Urinary bladder (tissue), 4 donors: ENCODE measurements around the gene SORD. TPM values are rescaled to one million over a fixed set of nuclear protein-coding genes. Genes with fewer than 3 reads are reported as not detected.

Source experiments
- DNase-seq: peaks from one replicate; pipeline ENCODE4 v3.0.0-alpha.2; 2015; ENCODE audit errors: extremely low spot score
- H3K27ac ChIP-seq: one replicate; pipeline ENCODE4 v1.5.1; 2013; ENCODE audit warnings: low read depth, mild to moderate bottlenecking, moderate library complexity
- H3K36me3 ChIP-seq: one replicate; pipeline ENCODE4 v1.6.1; 2013; ENCODE audit warnings: mild to moderate bottlenecking, moderate library complexity; ENCODE audit not compliant: insufficient read depth
- H3K4me1 ChIP-seq: one replicate; pipeline ENCODE4 v1.6.1; 2013; ENCODE audit warnings: mild to moderate bottlenecking, moderate library complexity; ENCODE audit not compliant: insufficient read depth
- H3K4me3 ChIP-seq: one replicate; pipeline ENCODE4 v1.5.1; 2013; ENCODE audit warnings: low read depth, low read length
- WGBS: extraction: QIAGEN DNeasy Blood & Tissue Kit; methylation state at CpG from one replicate; pipeline ENCODE4 v1.1.7; 2013; 5-methylcytosine and 5-hydroxymethylcytosine counted together
- polyA plus RNA-seq: library from polyadenylated mRNA; stranded (reverse); fragments of 200-250 nt; gene quantifications from one replicate; pipeline ENCODE4 v1.2.3, GENCODE V29; 2013
- total RNA-seq: library from RNA; depleted of rRNA; stranded (reverse); fragments of >200 nt; gene quantifications from one replicate; pipeline ENCODE4 v1.2.3, GENCODE V29; 2014
- donor health status: healthy with polysubstance abuse.
- donor health status: healthy.

SORD gene
- total and polyA plus RNA-seq, 2 donors, result 6.8 to 11.6 TPM

DNA sequence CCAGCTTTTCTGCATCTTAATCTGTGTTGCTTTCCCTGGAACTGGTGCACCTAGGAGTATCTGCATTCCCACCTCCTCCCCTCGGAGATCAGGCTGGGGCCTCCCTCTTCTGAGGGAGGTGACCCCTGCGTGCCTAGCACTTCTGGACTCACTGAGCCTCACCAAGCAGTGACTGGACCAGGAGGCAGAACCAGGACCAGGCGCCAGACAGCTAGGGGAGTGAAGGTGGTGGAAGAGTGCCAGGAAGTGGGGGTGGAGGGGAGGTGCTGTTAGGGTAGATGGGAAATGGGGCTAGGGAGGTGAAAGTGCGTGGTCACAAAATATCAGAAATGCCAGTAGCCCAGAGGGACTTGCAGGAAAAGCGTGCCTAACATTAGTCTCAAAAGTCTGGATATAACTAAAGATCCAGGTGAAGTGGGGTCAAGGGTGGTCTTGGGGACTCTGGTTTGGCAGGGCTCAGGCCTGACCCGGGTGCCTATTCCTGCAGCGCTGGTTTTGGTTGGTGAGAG, 92.4 kb downstream of the SORD start:
- Histone ChIP-seq H3K4me3 (no peak overlapping the region), H3K4me1 (no peaks in the 10 kb centered on the region), H3K27ac (no peak overlapping the region), H3K36me3 (no peaks in the 10 kb centered on the region)
- 58% methylated on average over 7 of the region's 7 CpGs for WGBS
- DNase-seq, result no peak

DNA sequence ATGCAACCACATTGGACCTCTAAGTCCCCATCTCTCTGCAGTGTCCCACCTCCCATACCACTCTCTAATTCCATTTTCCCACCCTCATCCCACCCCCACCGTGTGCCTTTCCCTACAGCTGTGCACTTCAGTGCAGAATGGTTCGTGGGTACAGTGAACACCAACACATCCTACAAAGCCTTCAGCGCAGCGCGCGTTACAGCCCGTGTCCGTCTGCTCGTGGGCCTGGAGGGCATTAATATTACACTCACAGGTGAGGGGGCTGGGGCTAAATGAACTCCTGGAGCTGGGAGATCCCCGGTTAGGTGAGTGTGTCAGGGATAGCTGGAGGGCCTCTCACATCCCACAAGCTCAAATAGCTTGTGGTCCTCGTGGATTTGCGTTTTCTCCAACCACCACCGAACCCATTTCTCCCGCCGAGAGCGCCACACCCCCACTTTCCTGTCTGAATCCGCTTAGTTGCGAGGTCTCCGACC, 93.0 kb downstream of the SORD start:
- H3K4me1 ChIP-seq, result no peaks in the 10 kb centered on the region
- no peak for DNase-seq
- 33% methylated on average over 19 of the region's 19 CpGs for WGBS

DNA sequence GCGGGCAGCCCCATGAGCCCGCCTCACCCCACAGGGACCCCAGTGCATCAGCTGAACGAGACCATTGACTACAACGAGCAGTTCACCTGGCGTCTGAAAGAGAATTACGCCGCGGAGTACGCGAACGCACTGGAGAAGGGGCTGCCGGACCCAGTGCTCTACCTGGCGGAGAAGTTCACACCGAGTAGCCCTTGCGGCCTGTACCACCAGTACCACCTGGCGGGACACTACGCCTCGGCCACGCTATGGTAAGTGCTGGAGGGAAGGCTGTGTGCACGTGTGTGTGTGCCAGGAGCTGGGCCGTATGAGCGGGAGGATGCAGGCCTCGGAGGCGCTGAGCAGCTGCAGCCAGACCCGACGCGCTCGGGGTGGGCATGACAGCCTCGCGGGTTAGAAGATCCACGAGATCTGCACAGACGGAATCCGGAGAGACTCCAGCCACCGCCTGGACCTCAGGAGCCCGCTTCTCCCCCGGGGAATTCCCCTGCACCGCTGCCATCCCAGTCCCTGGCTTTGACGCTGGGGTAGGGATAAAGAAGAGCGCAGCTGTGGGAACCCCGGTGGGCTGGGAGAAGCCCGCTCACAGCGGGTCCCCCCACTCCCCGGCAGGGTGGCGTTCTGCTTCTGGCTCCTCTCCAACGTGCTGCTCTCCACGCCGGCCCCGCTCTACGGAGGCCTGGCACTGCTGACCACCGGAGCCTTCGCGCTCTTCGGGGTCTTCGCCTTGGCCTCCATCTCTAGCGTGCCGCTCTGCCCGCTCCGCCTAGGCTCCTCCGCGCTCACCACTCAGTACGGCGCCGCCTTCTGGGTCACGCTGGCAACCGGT, 93.7 kb downstream of the SORD start:
- no peak for DNase-seq
- WGBS, result 14% methylated on average over 65 of the region's 65 CpGs
- Histone ChIP-seq H3K4me1 (no peaks in the 10 kb centered on the region), H3K4me3 (no peak overlapping the region), H3K27ac (no peak overlapping the region), H3K36me3 (no peaks in the 10 kb centered on the region)

More for the DNA sequence above, 93.0 kb downstream of the SORD start:
- no peak overlapping the region for H3K4me3 ChIP-seq
- H3K36me3 ChIP-seq, result no peaks in the 10 kb centered on the region
- H3K27ac ChIP-seq, result no peak overlapping the region

DNA sequence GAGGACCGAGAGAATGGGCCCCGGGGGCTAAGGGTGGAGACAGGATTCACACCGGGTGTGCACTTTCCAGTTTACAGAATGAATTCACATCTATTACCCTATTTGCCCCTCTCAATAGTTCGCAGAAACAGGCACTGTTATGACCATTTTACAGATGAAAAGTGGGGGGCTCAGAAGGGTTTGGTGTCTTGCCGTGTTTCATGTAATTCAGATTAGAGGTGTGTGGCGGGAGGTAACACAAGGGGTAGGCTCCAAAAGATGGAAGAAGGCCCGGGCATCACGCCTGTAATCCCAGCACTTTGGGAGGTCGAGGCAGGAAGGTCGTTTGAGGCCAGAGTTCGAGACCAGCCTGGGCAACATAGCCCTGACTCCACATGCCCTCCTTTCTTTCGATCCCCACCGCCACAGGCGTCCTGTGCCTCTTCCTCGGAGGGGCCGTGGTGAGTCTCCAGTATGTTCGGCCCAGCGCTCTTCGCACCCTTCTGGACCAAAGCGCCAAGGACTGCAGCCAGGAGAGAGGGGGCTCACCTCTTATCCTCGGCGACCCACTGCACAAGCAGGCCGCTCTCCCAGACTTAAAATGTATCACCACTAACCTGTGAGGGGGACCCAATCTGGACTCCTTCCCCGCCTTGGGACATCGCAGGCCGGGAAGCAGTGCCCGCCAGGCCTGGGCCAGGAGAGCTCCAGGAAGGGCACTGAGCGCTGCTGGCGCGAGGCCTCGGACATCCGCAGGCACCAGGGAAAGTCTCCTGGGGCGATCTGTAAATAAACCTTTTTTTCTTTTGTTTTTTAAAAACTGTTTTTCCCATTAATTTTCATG, 94.5 kb downstream of the SORD start:
- Histone ChIP-seq H3K27ac (no peak overlapping the region), H3K4me3 (no peak overlapping the region), H3K4me1 (no peaks in the 10 kb centered on the region), H3K36me3 (no peaks in the 10 kb centered on the region)
- no peak for DNase-seq
- WGBS, result 43% methylated on average over 33 of the region's 33 CpGs

DNA sequence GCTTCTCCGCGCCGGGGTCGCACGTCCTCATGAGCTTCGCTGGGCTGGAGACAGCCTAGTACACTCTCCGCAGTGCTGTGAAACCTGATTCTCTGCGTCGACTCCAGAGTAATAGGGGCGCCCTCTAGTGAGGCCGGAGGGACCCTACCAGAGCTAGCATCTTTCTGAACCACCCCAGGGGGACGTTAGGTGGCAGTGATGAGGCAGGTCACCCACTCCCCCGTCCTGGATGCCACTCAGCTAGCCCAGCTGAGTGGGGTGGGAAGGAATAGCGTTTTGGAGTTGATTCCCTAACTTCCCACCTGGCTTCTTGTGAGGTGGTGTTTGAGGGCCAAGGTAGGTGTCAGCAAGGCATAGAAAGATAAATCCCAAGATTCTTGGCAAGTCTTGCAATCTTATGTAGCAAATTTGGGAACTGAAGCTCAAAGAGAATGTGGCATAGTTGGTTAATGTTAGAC, 95.2 kb downstream of the SORD start:
- WGBS, result 1% methylated on average over 14 of the region's 14 CpGs
- peak; percentile 88 for DNase-seq
- H3K4me3 ChIP-seq, result no peak overlapping the region

DNA sequence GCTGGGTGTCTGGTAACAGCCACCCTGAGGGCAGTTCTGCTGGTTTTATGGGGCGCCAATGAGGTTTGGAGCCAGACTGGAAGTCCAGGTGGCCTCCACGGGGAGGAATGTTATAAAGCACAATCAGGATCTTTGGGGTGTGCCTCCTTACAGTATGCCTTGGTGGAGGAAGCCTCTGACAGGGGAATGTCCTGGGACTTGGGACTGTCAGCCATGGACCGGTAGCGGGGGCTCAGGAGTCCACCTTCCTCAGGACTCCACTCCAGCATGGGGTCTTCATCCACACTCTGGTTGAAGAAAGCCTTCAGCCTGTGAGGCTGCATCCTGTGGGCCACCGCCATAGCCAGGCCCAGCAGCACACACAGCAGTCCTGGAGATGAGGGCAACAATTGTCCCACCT, 96.0 kb downstream of the SORD start:
- H3K4me3 ChIP-seq, result no peak overlapping the region
- H3K36me3 ChIP-seq, result no peaks in the 10 kb centered on the region
- H3K4me1 ChIP-seq, result no peaks in the 10 kb centered on the region
- H3K27ac ChIP-seq, result no peak overlapping the region
- WGBS, result 86% methylated on average over 5 of the region's 5 CpGs
- no peak for DNase-seq

More for the DNA sequence above, 95.2 kb downstream of the SORD start:
- no peak overlapping the region for H3K27ac ChIP-seq
- H3K4me1 ChIP-seq, result no peaks in the 10 kb centered on the region
- H3K36me3 ChIP-seq, result no peaks in the 10 kb centered on the region

DNA sequence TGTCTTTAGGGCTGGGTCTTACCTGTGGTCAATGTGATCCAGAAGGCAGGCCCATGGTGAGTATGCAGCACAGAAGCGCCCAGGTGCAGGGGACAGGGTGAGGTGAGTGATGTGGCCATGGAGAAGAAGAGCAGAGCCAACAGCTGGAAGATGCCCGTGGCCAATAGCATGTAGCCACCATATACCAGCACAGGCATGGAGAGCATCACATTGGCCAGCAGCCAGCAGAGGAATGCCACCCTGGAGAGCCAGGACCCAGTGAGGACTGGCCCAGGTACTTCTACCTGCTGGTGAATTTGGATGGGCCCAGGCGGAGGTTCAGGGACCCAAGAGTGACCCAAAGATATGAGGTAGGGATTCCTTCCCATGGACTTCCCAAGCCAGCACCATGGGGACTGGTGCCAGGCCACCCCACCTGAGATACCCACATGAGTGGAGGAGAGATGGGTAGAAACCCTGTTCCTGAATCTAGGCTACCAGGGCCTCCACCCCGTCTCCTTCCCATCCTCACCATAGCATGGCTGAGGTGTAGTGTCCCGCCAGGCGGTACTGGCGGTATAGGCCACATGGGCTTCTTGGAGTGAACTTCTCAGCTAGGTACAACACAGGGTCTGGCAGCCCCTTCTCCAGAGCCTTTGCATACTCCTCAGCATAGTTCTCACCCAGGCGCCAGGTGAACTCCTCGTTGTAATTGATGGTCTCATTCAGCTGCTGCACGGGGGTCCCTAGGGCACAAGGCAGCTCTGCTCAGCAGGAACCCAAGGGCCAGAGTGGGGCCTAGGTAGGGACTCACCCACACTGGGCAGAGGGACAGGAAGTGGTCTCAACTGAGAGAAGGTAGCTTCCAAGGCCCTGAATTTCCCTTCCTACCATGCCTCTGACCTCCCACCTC, 97.3 kb downstream of the SORD start:
- Histone ChIP-seq H3K36me3 (no peaks in the 10 kb centered on the region), H3K4me1 (no peaks in the 10 kb centered on the region), H3K4me3 (no peak overlapping the region), H3K27ac (no peak overlapping the region)
- no peak for DNase-seq
- WGBS, result 95% methylated on average over 10 of the region's 10 CpGs

DNA sequence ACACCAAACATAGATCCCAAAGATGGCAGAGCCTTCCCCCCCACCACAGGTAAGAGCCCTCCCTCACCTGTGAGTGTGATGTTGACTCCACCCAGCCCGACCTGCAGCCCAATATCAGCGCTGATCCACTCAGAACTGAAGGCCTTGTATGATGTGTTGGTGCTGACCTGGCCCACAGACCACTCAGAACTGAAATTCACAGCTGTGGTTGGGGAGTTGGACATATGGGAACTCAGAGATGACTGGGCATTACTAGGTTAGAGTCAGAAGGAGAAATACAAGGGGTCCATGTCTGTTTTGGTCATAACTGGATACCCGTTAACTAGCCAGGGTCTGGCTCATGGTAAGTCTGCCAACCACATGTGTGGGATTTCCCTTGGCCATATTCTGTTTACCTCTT, 98.0 kb downstream of the SORD start:
- DNase-seq, result no peak
- no peaks in the 10 kb centered on the region for H3K36me3 ChIP-seq
- 92% methylated on average over 3 of the region's 3 CpGs for WGBS
- no peak overlapping the region for H3K4me3 ChIP-seq
- H3K4me1 ChIP-seq, result no peaks in the 10 kb centered on the region
- no peak overlapping the region for H3K27ac ChIP-seq

DNA sequence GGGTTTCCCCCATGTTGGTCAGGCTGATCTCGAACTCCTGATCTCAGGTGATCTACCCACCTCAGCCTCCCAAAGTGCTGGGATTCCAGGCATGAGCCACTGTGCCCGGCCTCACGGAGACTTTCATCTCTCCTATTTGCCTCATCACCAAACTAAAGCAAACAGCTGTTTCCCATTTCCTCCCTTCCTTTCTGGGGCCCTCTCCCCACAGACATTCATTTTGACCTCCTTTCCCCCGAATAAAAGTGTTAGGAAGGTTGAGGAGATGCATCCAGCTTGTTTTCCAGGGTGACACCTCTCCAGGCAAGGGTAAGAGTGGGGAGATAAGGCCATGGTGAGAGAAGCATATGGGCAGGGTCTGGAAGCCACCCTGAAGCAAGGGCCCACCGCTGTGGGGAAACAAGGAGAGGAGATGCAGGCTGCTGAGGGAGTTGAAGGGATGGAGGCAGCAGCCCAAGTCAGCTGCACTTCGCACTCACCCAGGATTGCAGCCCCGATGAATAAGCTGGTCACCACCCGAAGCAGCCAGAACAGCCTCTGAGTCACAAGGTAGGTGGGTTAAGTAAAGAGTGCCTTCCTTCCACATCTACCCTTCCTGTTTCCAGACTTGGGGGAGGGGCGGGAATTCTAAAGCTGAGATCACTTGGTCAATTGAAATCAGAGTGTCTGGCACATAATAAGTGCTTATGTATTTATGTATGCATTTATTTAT, 98.9 kb downstream of the SORD start:
- Histone ChIP-seq H3K36me3 (no peaks in the 10 kb centered on the region), H3K4me1 (no peaks in the 10 kb centered on the region), H3K27ac (no peak overlapping the region), H3K4me3 (no peak overlapping the region)
- WGBS, result 45% methylated on average over 9 of the region's 9 CpGs
- DNase-seq, result no peak

DNA sequence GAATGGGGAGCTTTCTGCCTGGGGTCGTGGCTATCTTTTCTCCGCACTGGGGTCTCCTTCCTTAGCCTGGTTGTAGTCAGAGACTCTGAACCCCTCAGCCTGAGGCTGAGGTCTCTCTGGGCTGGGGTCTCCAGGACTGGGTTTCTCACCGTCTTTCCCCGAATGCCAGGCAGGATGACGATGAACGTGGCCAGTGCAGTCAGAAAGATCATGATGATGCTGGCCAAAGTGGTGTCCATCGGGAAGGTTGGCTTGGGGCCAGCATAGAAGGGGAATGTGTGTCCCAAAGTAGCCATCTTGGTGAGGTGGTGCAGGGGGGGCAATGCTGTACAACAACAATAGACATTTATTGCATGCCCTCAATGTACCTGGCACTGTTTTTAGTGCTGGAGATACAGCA, 99.7 kb downstream of the SORD start:
- no peak overlapping the region for H3K27ac ChIP-seq
- no peak overlapping the region for H3K4me3 ChIP-seq
- no peak for DNase-seq
- H3K36me3 ChIP-seq, result no peaks in the 10 kb centered on the region
- H3K4me1 ChIP-seq, result no peaks in the 10 kb centered on the region
- WGBS, result 83% methylated on average over 7 of the region's 7 CpGs

DNA sequence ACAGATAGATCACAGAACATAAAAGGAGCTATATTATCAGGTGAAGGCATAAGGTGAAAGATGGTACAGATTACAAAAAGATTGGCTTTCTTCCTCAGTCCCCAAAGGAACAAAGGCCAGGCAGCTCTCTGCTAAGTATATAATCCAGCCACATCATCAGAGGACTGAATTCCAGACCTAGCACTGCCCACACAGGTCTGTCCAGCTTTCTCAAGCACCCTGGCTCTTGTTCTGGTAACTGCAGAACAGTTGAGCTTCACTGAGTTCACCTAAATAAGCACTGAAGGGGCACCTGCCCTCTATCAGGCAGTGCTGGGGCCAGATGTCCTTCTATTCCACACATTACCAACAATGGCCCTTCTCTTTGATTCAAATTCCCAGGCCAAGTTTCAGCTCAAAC, 100.4 kb downstream of the SORD start:
- Histone ChIP-seq H3K36me3 (no peaks in the 10 kb centered on the region), H3K27ac (no peak overlapping the region), H3K4me1 (no peaks in the 10 kb centered on the region), H3K4me3 (no peak overlapping the region)
- DNase-seq, result no peak

DNA sequence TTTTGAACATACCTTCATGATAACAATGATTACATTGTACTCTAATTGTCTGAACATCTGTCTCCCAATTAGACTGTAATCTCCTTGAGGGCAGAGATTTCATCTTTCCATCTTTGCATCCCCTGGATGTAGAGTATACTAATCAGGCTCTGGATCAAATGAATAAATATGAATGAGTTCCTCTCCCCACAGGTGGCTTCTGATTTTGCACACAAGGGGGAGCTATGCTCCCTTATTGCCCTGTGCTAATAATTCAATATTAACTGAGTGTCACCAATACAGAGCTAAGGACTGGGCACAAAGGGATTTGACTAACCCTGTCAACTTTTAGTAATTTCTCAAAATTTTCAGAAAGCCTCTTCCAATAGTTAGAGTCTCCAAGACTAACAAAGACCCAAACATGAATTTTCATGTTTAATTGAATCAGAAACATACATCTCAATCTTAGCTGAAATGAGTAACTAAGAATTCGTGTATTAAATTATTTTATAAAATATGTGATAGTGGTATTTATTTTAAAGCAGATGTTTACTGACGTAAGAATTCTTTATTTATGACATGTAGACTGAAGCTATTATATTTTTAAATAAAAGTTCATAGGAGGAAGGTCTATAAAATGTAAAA, 103.7 kb downstream of the SORD start:
- DNase-seq, result no peak
- H3K27ac ChIP-seq, result no peak overlapping the region
- H3K4me3 ChIP-seq, result no peak overlapping the region
- 47% methylated on average over 2 of the region's 2 CpGs for WGBS
- no peaks in the 10 kb centered on the region for H3K4me1 ChIP-seq
- no peaks in the 10 kb centered on the region for H3K36me3 ChIP-seq
